ENCODE data around the gene PPP4R3B.
"Not testable (repeated sequence)": the region's sequence is repeated elsewhere in the genome, so short reads cannot be mapped to it uniquely, and the experiment has no call there.

The PPP4R3B gene

GRCh38 chr2:55598056-55598795 is 19.2 kb downstream of the PPP4R3B start:
- no peak for DNase-seq (ENCODE audit: low read depth)
- no peak overlapping the region for H3K4me3 ChIP-seq (ENCODE audit: control insufficient read depth, low read depth, low read length)
- no peak for TF ChIP-seq CTCF (IDR thresholded peaks at IDR 0.05; ENCODE audit: control insufficient read depth, insufficient read depth, low read depth, low read length, missing control alignments)

- not testable (repeated sequence) for H3K4me3 ChIP-seq (ENCODE audit: control insufficient read depth, low read depth, low read length); DNase-seq (ENCODE audit: low read depth)
Measured at GRCh38 chr2:55596795-55597194, 20.6 kb downstream of the PPP4R3B start.

- no peak overlapping the region for H3K4me3 ChIP-seq (ENCODE audit: control insufficient read depth, low read depth, low read length)
- DNase-seq (ENCODE audit: low read depth), result no peak
- TF ChIP-seq CTCF (IDR thresholded peaks at IDR 0.05; ENCODE audit: control insufficient read depth, insufficient read depth, low read depth, low read length, missing control alignments), result no peak
Measured at GRCh38 chr2:55595536-55595935, 21.9 kb downstream of the PPP4R3B start.

- no peak for DNase-seq (ENCODE audit: low read depth)
- no peak for TF ChIP-seq CTCF (IDR thresholded peaks at IDR 0.05; ENCODE audit: control insufficient read depth, insufficient read depth, low read depth, low read length, missing control alignments)
- no peak overlapping the region for H3K4me3 ChIP-seq (ENCODE audit: control insufficient read depth, low read depth, low read length)
Measured at GRCh38 chr2:55592130-55592529, 25.3 kb downstream of the PPP4R3B start.

DNA sequence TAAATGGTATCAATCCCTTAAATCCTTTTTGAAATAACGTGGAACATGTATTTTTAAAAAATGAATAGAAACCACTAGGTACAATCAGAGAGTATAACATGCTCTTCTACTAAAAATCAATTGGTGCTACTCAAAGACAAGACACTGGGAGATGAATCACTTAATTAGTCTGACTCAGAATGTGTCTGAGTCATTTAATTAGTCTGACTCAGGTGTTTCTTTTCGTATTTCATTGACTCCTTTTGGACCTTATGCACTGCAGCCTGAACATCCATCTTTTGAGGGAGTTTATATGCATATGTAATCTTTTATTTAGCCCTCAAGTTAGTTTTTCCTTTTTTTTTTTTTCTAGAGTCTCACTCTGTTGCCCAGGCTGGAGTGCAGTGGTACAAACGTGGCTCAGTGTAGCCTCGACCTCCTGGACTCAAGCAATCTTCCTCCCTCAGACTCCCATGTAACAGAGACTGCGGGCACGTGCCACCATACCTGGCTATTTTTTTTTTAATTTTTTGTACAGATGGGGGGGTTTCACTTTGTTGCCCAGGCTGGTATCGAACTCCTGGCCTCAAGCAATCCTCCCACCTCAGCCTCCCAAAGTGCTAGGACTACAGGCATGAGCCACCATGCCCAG is 26.5 kb downstream of the PPP4R3B start:
- TF ChIP-seq CTCF (IDR thresholded peaks at IDR 0.05; ENCODE audit: control insufficient read depth, insufficient read depth, low read depth, low read length, missing control alignments), result no peak
- peak; percentile 39 for DNase-seq (ENCODE audit: low read depth)
- H3K4me3 ChIP-seq (ENCODE audit: control insufficient read depth, low read depth, low read length), result no peak overlapping the region

DNA sequence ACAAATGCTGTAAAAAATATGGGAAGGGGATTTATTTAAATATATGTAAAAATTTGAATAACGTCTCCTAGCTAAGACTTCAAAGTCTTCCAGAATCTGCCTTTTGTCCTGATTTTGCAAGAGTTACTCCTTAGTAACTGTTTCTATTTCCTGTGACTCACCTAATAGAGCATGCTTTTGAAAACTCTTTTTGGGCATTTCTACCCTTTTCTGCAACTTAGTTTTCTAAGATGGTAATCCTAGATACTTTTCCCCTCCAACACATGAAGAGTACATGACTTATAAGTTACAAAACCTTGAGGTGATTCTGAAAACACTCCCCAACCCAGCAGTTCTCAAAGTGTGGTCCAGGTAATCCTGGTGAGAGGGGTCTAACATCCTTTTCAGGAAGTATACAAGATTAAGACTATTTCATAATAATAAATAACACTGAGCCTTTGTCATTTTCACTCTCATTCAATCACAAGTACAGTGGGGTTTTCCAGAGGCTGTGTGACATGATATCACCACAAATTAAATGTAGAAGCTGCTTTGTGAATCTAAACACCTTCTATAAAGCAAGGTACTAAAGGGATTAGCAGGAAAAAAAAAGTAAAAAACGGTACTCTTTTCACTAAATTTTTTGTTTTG is 31.9 kb downstream of the PPP4R3B start:
- no peak for TF ChIP-seq CTCF (IDR thresholded peaks at IDR 0.05; ENCODE audit: control insufficient read depth, insufficient read depth, low read depth, low read length, missing control alignments)
- peak; percentile 27 for DNase-seq (ENCODE audit: low read depth)
- no peak overlapping the region for H3K4me3 ChIP-seq (ENCODE audit: control insufficient read depth, low read depth, low read length)
